ENCODE measurements around the gene CHST3. TPM values are rescaled to one million over a fixed set of nuclear protein-coding genes. Genes with fewer than 3 reads are reported as not detected.
A peak's percentile ranks its signal among the peaks of the same experiment; 100 is the strongest.

CHST3 gene
- total and polyA plus RNA-seq, 9 of the 15 experiments (the other 6 are each of a cell fraction or from before 2014, with no cell fraction given): 0.01 to 1.3 (median 0.15) TPM

DNA sequence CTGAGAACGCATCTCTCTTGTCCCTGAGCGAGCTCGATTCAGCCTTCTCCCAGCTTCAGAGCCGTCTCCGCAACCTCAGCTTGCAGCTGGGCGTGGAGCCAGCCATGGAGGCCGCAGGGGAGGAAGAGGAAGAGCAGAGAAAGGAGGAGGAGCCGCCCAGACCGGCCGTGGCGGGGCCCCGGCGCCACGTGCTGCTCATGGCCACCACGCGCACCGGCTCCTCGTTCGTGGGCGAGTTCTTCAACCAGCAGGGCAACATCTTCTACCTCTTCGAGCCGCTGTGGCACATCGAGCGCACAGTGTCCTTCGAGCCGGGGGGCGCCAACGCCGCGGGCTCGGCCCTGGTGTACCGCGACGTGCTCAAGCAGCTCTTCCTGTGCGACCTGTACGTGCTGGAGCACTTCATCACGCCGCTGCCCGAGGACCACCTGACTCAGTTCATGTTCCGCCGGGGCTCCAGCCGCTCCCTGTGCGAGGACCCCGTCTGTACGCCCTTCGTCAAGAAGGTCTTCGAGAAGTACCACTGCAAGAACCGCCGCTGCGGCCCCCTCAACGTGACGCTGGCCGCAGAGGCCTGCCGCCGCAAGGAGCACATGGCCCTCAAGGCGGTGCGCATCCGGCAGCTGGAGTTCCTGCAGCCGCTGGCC is 43.2 kb downstream of the CHST3 start (continued):
- TF ChIP-seq, protein P1, sequence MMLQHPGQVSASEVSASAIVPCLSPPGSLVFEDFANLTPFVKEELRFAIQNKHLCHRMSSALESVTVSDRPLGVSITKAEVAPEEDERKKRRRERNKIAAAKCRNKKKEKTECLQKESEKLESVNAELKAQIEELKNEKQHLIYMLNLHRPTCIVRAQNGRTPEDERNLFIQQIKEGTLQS (IDR thresholded peaks at IDR 0.05): no peak
- TF ChIP-seq, protein P1 (CRISPR knock-in tag; conservative IDR thresholded peaks at IDR 0.05): no peak
- TF ChIP-seq MAZ (CRISPR knock-in tag; conservative IDR thresholded peaks at IDR 0.05 in 1 of 2, IDR thresholded peaks at IDR 0.05 in 1 of 2) (no peak), CREB1 (IDR thresholded peaks at IDR 0.05) (no peak), CREB1 (CRISPR knock-in tag; IDR thresholded peaks at IDR 0.05) (no peak), KDM4B (IDR thresholded peaks at IDR 0.05; ENCODE audit: borderline replicate concordance in 2 of 2, low read depth in 1 of 2) (peak in 1 of 2 experiments; percentile 21; a peak in 1 of 4 replicates), CEBPG (CRISPR knock-in tag; IDR thresholded peaks at IDR 0.05) (no peak), CEBPG (tag; conservative IDR thresholded peaks at IDR 0.05 in 1 of 2, IDR thresholded peaks at IDR 0.05 in 1 of 2) (no peak), NFIC (IDR thresholded peaks at IDR 0.05) (peak; percentile 23; the same call in 1 of the 2 replicates), MYC (IDR thresholded peaks at IDR 0.05; ENCODE audit: low read depth, low read length) (peak; percentile 40; the same call in 1 of the 2 replicates), MYC (CRISPR knock-in tag; IDR thresholded peaks at IDR 0.05; ENCODE audit: borderline replicate concordance, low read depth) (no peak), CREM (IDR thresholded peaks at IDR 0.05; ENCODE audit: low read depth) (no peak), CBX3 (IDR thresholded peaks at IDR 0.05; ENCODE audit: borderline replicate concordance in 1 of 2, low read length in 2 of 2) (peak in 1 of 2 experiments; percentile 30; a peak in 1 of 3 replicates), TRIM28 (IDR thresholded peaks at IDR 0.05) (no peak), TAF7 (tag; IDR thresholded peaks at IDR 0.05) (no peak)
- TF ChIP-seq, protein P2, sequence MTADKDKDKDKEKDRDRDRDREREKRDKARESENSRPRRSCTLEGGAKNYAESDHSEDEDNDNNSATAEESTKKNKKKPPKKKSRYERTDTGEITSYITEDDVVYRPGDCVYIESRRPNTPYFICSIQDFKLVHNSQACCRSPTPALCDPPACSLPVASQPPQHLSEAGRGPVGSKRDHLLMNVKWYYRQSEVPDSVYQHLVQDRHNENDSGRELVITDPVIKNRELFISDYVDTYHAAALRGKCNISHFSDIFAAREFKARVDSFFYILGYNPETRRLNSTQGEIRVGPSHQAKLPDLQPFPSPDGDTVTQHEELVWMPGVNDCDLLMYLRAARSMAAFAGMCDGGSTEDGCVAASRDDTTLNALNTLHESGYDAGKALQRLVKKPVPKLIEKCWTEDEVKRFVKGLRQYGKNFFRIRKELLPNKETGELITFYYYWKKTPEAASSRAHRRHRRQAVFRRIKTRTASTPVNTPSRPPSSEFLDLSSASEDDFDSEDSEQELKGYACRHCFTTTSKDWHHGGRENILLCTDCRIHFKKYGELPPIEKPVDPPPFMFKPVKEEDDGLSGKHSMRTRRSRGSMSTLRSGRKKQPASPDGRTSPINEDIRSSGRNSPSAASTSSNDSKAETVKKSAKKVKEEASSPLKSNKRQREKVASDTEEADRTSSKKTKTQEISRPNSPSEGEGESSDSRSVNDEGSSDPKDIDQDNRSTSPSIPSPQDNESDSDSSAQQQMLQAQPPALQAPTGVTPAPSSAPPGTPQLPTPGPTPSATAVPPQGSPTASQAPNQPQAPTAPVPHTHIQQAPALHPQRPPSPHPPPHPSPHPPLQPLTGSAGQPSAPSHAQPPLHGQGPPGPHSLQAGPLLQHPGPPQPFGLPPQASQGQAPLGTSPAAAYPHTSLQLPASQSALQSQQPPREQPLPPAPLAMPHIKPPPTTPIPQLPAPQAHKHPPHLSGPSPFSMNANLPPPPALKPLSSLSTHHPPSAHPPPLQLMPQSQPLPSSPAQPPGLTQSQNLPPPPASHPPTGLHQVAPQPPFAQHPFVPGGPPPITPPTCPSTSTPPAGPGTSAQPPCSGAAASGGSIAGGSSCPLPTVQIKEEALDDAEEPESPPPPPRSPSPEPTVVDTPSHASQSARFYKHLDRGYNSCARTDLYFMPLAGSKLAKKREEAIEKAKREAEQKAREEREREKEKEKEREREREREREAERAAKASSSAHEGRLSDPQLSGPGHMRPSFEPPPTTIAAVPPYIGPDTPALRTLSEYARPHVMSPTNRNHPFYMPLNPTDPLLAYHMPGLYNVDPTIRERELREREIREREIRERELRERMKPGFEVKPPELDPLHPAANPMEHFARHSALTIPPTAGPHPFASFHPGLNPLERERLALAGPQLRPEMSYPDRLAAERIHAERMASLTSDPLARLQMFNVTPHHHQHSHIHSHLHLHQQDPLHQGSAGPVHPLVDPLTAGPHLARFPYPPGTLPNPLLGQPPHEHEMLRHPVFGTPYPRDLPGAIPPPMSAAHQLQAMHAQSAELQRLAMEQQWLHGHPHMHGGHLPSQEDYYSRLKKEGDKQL (CRISPR knock-in tag; IDR thresholded peaks at IDR 0.05; ENCODE audit: borderline replicate concordance): no peak

Measured in K562 (cell line).